Stomach smooth muscle (tissue), 2 donors: ENCODE data around the gene ARFGEF3.
"Not testable (repeated sequence)": the region's sequence is repeated elsewhere in the genome, so short reads cannot be mapped to it uniquely, and the experiment has no call there.

Experiments
- H3K27ac ChIP-seq: one replicate; pipeline ENCODE4 v1.7.0; 2013; ENCODE audit warnings: mild to moderate bottlenecking, low read length, inconsistent platforms
- H3K27me3 ChIP-seq, 2 donors: one replicate each; pipeline ENCODE4 v1.7.0; 2013; ENCODE audit warnings: low read length in 2 of 2; ENCODE audit not compliant: insufficient read depth in 2 of 2, control insufficient read depth in 1 of 2
- H3K36me3 ChIP-seq, 2 donors: one replicate each; pipeline ENCODE4 v1.7.0; 2013; ENCODE audit warnings: low read length in 2 of 2; ENCODE audit not compliant: control insufficient read depth in 2 of 2, insufficient read depth in 2 of 2
- H3K4me1 ChIP-seq: one replicate; pipeline ENCODE4 v1.7.0; 2013; ENCODE audit warnings: low read length; ENCODE audit not compliant: control insufficient read depth, insufficient read depth
- H3K4me3 ChIP-seq, 2 donors: one replicate each; pipeline ENCODE4 v1.7.0; 2013; ENCODE audit warnings: low read length in 2 of 2
- H3K9ac ChIP-seq, 2 donors: one replicate each; pipeline ENCODE4 v1.7.0; 2013; ENCODE audit warnings: low read length in 2 of 2, mild to moderate bottlenecking in 1 of 2
- H3K9me3 ChIP-seq, 2 donors: one replicate each; pipeline ENCODE4 v1.7.0; 2013; ENCODE audit warnings: low read length in 2 of 2; ENCODE audit not compliant: control insufficient read depth in 2 of 2
- donor health status: healthy.
- donor health status: Pancreatic carcinoma.

The ARFGEF3 gene

DNA sequence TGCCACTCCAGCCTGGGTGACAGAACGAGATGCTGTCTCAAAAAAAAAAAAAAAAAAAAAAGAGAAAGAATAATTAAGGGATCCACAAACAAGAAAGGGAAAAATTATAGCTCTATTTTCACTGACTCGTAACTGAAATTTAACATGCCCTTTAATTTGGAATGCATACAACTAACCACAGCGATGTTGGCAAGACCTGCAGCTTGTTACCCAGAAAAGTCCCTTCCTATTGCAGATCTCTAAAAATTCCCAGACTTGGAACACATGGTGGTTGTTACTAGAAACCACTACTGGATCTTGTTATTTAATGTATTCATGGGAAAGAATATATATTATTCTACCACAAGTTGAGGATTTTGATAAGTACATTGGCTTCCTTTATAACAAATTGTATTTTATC is 188.2 kb downstream of the ARFGEF3 start:
- H3K9me3 ChIP-seq: no peaks in the 10 kb centered on the region
- no peaks in the 10 kb centered on the region for H3K27me3 ChIP-seq
- H3K4me1 ChIP-seq: no peaks in the 10 kb centered on the region
- H3K4me3 ChIP-seq: no peak overlapping the region
- H3K36me3 ChIP-seq: no peaks in the 10 kb centered on the region
- H3K27ac ChIP-seq: no peak overlapping the region
- no peak overlapping the region for H3K9ac ChIP-seq

DNA sequence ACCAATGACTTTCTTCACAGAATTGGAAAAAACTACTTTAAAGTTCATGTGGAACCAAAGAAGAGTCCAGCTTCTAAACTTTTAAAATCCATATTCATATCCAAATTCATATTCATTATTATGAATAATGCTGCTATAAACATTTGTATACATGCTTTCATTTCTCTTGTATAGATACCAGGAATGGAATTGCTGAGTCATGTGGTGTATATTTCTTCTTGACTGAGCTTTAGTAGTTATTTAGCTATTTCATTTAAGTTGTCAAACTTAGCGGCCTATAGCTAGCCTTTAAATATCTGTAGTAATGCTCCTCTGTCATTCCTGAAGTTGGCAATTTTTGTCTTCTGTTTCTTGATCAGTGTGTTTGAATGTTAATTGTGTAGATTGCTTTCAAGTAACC is 196.2 kb downstream of the ARFGEF3 start:
- H3K4me3 ChIP-seq: no peak overlapping the region
- H3K36me3 ChIP-seq: no peaks in the 10 kb centered on the region
- no peaks in the 10 kb centered on the region for H3K4me1 ChIP-seq
- no peak overlapping the region for H3K9ac ChIP-seq
- no peaks in the 10 kb centered on the region for H3K9me3 ChIP-seq
- H3K27ac ChIP-seq: no peak overlapping the region
- H3K27me3 ChIP-seq: no peaks in the 10 kb centered on the region

DNA sequence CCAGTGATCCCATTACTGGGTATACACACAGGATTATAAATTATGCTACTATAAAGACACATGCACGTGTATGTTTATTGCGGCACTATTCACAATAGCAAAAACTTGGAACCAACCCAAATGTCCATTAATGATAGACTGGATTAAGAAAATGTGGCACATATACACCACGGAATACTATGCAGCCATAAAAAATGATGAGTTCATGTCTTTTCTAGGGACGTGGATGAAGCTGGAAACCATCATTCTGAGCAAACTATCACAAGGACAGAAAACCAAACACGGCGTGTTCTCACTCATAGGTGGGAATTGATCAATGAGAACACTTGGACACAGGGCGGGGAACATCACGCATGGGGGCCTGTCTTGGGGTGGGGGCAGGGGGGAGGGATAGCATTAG is 206.9 kb downstream of the ARFGEF3 start:
- H3K4me3 ChIP-seq, H3K27me3 ChIP-seq, H3K27ac ChIP-seq, H3K4me1 ChIP-seq, H3K9ac ChIP-seq, H3K36me3 ChIP-seq, H3K9me3 ChIP-seq: not testable (repeated sequence)

DNA sequence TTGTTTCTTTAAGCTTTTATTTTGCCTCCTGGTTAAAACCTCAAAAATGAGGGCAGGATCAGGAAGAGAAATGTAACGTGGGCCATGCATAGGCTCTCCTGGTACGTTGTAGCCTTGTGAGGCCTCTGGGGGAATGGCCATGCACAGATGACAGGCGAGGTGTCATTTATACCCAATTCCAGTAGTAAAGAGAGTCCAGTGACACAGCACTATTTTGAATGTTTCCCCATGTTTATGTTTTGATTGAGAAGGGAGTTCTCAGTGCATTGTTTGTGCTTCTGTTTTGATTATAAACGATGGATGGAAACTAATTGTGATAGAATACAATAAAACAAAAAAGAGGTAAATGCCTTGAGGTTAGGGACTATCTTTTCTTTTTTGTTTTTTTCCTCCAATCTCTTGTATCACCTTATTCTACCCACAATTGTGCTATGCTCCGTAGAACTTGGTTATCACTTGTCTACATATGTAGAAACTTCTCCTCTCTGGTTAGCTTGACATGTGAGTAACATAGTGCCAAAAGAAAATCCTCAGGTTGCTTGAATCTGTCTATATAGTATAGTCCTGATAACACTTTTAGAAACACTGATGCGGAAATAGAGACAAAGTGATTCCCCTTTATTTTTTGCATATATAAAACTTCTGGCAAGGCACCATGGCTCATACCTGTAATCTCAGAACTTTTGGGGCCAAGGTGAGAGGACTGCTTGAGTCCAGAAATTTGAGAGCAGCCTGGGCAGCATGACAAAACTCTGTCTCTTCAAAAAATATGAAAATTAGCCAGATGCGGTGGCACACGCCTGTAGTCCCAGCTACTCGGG is 209.1 kb downstream of the ARFGEF3 start:
- Histone ChIP-seq H3K4me3 (no peak overlapping the region), H3K9me3 (no peaks in the 10 kb centered on the region), H3K9ac (no peak overlapping the region), H3K36me3 (no peaks in the 10 kb centered on the region), H3K4me1 (no peaks in the 10 kb centered on the region), H3K27ac (no peak overlapping the region), H3K27me3 (no peaks in the 10 kb centered on the region)

DNA sequence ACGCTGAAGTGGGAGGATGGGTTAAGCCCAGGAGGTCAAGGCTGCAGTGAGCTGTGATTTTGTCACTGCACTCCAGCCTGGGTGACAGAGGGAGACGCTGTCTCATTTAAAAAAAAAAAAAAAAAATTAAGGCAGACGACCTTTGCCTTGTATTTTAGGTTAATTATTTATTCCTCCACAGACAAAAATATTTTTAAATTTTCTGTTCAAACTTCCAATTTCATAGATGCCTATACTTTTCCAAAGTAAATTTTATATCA is 209.6 kb downstream of the ARFGEF3 start:
- H3K27me3 ChIP-seq: no peaks in the 10 kb centered on the region
- no peaks in the 10 kb centered on the region for H3K9me3 ChIP-seq
- no peak overlapping the region for H3K9ac ChIP-seq
- H3K4me1 ChIP-seq: no peaks in the 10 kb centered on the region
- no peak overlapping the region for H3K4me3 ChIP-seq
- no peak overlapping the region for H3K27ac ChIP-seq
- H3K36me3 ChIP-seq: no peaks in the 10 kb centered on the region

DNA sequence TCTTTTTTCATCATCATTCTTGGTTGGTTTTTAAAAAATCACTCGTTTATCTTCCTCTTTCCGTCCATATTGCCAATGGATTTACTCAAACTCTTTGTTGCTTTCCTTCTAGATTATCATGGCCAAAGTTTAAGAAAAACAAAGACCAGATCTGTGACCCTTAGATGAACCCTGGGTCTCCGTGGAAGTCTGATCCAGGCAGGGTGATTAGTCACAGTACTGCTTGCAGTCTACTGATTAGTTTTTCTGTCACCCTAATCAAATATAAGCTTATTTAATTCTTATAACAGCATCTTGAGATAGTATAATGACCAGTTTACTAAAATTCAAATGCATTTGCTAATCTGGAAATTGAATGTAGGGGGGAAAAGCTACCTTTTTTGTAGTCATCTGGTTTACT is 210.0 kb downstream of the ARFGEF3 start:
- Histone ChIP-seq H3K27me3 (no peaks in the 10 kb centered on the region), H3K4me1 (no peaks in the 10 kb centered on the region), H3K9ac (no peak overlapping the region), H3K9me3 (no peaks in the 10 kb centered on the region), H3K4me3 (no peak overlapping the region), H3K36me3 (no peaks in the 10 kb centered on the region), H3K27ac (no peak overlapping the region)

DNA sequence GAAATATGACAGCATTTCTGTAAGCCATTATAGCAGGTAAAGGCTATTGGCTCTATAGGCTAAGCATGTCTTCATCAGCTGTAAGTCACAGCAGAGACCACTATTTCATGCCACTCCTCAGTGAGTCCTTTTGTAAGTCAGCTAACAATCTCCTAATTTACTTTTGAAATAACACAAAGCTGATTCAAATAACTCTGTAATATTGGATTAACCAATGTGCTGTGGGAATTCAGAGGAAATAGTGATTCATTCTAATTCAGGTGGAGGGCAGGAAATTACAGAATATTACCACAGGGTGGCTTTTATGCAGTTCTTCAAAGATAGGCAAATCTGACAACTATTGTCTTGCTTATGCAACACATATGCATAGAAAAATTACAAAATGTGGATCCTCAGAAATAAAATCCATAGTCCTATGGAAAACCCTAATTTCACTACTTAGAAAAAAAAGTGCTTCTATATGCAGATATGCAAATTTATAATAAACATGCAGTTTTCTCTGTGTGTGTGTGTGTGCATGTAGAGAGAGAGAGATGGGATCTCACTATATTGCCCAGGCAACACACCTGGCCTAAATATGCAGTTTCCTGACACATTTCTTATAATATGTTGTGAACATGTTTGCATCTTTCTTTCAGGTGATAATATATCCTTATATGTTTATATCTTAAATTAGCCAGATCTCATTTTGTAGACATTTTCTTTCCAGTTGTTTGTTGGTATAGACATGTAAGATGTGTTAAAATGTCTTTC is 211.1 kb downstream of the ARFGEF3 start:
- Histone ChIP-seq H3K27ac (no peak overlapping the region), H3K27me3 (no peaks in the 10 kb centered on the region), H3K4me3 (no peak overlapping the region), H3K9me3 (no peaks in the 10 kb centered on the region), H3K36me3 (no peaks in the 10 kb centered on the region), H3K9ac (no peak overlapping the region), H3K4me1 (no peaks in the 10 kb centered on the region)

DNA sequence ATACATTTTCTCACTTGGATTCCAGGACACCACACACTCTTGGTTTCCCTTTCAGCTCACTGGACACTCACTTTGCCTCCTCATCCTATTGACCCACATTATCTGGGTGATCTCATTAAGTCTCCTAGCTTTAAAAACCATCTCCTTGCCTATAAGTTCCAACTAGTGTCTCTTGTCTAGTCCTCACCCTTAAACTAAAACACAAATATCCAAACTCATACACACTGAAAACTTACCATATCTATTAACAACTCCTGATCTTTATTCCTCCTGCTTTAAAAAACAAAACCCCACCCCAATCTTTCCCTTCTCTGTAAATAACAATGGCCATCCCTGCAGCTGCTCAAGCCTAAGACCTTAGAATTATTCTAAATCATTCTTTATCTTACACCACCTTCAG is 212.5 kb downstream of the ARFGEF3 start:
- Histone ChIP-seq H3K9me3 (no peaks in the 10 kb centered on the region), H3K4me3 (no peak overlapping the region), H3K4me1 (no peaks in the 10 kb centered on the region), H3K27me3 (no peaks in the 10 kb centered on the region), H3K36me3 (no peaks in the 10 kb centered on the region), H3K9ac (no peak overlapping the region), H3K27ac (no peak overlapping the region)

DNA sequence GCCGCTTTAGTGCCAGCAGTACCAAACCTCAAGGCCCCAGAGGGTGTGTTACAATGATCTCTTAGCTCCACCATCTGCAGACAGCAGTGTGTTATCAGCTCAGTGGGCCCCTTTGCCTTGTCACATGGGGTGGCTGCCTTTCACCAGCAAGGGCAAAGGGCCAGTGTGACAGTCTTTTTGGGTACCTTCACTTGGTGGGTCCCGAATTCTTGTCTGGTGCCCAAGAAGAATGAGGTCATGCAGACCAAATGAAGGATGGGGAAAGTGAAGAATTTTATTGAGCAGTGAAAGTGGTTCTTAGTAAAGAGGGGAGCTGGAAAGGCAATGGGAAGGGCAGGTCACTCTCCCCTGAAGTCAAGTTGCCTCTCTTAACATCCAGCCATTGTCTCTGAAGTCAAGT is 213.1 kb downstream of the ARFGEF3 start:
- no peaks in the 10 kb centered on the region for H3K36me3 ChIP-seq
- H3K4me3 ChIP-seq: no peak overlapping the region
- H3K27me3 ChIP-seq: no peaks in the 10 kb centered on the region
- H3K9me3 ChIP-seq: no peaks in the 10 kb centered on the region
- no peaks in the 10 kb centered on the region for H3K4me1 ChIP-seq
- H3K27ac ChIP-seq: no peak overlapping the region
- no peak overlapping the region for H3K9ac ChIP-seq

DNA sequence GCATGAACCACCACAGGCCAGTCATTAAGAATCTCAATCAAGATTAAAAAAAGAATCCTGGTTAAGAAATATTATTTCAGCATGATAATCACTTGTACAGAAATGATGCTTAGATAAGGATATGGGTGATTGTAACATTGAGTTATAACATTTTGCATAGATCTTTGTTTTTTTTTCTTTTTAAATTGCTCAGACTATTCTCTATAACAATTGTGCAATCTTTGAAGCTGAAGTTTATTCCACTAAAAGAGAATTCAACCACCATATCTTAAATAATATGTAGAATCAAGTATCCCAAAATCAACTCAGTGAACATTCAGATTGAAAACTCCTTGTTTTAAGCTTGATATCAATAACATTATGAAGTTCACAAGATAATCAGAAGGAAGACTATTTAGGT is 215.3 kb downstream of the ARFGEF3 start:
- Histone ChIP-seq H3K27ac (no peak overlapping the region), H3K36me3 (no peaks in the 10 kb centered on the region), H3K27me3 (no peaks in the 10 kb centered on the region), H3K4me1 (no peaks in the 10 kb centered on the region), H3K4me3 (no peak overlapping the region), H3K9me3 (no peaks in the 10 kb centered on the region), H3K9ac (no peak overlapping the region)

DNA sequence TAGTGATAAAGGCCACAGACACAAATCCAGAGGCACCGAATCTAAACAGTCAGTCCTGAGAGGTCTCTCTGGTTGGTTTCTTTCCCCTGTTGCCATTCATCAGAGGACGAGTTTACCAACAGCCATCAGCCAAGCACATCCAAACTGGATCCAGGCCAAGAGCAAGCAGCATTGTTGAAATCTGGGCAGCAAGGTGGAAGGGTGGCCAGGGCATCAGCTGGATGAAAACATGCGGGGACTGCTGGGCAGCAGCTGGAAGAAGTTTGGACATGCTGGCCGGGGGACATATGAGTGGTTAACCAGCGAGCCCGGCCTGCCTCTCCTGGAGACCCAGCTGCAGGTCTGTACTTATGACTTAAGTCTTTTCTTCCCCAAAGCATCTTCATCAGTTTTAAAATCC is 216.1 kb downstream of the ARFGEF3 start, which contains the start of gene SMIM28:
Gene SMIM28, plus strand, starts transcription at position 62 of the 400 bp plus-strand sequence. Its CDS starts 168 bp downstream, at position 230.
- H3K9ac ChIP-seq: no peak within 1 kb of the TSS
- H3K4me1 ChIP-seq: no peaks in the 10 kb centered on the region
- H3K36me3 ChIP-seq: no peaks in the 10 kb centered on the region
- H3K27me3 ChIP-seq: no peaks in the 10 kb centered on the region
- no peaks in the 10 kb centered on the region for H3K9me3 ChIP-seq
- no peak within 1 kb of the TSS for H3K4me3 ChIP-seq
- no peak within 1 kb of the TSS for H3K27ac ChIP-seq
